HG02970 (cell line): ENCODE results near the gene SFI1.

ENCODE experiments used
- ATAC-seq: cut with Tn5 transposase; IDR thresholded peaks from one replicate; pipeline ENCODE4 v1.9.1; 2021; ENCODE audit warnings: mild to moderate bottlenecking, moderate library complexity, moderate number of reproducible peaks; ENCODE audit not compliant: unreplicated experiment, low FRiP score

SFI1 gene

DNA sequence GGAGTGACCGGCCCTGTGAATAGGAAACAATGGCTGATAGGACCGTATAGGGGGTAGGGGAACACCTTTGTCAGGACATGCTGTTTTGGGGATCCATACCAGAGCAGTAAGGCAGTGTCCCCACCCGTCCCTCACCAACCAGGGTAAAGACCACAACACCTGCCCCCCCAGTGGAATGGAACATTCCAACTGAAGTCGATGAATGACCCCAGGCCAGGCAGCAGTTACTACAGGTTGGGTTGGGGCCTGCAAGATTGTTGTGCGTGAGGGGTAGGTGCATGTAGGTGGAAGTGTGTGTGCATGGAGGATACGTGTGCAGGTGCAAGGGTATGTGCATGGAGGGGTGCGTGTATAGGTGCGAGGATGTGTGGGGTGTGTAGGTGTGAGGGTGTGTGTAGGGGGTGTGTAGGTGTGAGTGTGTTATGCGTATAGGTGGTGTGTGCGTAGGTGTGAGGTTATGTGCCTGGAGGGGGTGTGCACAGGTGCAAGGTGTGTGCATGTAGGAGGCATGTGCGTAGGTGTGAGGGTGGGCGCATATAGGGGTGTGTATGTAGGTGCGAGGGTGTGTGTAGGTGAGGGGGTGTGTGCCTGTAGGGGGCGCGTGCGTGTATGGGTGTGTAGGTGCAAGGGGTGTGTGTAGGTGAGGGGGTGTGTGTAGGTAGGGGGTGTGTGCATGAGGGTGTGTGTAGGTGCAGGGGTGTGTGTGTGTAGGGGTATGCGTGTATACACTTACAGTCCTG is 132.8 kb downstream of the SFI1 start:
- no peak for ATAC-seq

DNA sequence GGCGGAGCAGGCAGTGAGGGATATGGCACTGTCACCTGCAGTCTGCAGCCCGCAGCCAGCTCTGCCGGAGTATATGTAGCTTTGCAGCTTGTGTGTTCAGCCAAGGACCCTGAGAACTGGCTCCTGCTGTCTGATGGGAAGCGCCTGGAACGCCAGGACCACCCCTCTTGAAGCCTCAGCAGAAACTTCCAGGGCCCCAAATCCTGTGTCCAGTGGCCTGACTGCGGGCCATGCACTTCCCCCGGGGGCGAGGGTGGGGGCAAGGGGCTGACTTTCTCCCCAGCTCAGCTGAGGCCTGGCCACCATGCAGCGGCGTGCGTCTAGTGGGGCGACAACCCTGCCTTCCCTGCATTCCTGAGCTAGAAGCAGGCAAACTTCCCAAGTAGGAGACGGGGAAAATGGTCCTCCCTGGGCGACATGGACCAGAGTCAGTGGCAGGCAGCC is 133.4 kb downstream of the SFI1 start:
- ATAC-seq: no peak

DNA sequence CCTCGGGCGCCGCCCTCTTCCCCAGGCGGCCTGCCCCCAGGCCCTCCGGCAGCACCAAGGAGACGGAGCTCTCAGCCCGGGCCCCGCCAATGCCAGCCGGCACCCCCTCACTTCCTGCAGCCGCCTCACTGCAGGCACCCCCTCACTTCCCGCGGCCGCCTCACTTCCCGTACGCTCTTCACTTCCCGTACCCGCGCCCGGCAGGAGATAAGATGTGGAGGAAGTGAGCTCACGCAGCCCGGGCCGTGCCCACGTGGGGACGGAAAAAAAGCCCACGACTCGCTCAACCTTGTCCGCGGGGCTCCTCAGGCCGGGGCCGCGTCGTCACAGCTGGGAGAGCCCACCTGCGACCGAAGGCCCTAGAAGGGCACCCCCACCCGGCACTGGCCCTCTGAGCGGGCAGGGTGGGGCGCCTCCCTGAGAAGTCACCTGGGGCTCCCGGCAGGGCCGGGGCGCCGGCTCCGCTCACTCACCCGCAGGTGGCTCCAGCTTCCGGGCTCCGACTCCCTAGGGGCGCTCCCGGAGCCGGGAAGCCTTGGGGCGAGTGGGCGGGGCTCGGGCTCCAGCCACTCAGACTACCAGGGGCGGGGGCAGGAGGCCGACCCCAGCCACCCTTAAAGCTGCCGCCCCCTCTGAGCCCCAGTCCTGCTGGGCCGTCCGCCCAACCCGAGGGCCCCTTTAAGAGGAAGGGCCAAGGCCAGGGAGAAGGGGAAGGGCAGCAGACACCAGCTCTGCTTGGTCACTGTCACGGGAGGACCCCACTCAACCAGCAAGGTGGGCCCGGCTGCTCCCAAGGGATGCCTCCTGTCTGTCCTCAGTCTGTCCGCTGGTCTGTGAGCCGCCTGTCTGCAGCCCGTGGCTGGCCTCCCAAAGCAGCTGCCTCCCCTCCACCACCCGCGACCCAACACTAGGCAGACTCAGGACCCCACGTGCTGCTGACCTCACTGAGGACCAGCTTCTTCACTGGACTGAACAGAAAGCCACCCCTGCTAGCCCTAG is 134.3 kb downstream of the SFI1 start:
- ATAC-seq: peak; percentile 48

DNA sequence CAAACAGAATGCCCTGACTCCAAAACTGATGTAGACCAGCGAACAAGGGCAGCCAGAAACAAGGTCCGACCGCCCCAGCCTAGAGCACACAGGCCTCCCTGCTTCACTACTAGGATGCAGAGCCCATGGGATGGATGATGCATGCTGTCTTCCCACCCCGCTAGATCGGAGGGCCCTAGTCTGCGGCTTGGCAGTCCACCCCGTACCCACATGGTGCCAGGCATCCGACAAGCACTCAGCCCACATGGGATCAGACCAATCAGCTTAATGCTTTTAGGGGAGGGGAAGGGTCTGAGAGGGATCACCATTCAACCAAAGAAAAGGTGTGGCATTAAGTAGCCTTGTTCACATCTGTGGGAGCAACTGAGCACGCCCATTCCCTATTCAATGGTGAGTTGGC is 135.1 kb downstream of the SFI1 start:
- no peak for ATAC-seq

DNA sequence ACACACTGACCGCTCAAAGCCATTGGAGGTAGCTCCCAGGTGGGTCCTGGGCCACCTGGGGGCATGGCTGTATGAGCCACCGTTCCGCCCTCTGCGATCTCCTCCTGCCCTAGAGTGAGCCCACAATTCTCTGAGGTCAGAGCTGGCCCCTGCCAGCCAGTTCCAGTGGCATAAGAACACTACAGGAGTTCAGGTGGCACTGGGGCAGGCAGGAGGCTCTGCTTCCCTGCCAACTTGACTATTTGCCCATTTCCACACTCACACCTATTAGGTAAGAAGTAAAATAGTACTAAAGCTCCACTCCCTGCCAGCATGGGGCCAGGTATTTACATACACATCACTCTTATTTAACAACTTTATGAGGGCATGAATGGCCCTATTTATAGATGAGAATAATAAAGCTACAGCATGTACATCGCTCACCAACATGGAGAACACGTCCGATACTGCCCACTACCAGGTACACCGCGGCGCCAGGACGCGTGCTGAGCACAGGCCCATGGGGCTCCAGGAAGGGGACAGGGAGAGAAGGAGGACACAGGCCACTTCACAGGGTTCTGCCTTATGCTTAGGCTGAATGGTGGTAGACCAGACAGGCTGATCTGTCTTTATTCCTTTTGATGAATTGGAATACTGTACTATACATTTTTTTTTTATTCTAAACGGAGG is 139.4 kb downstream of the SFI1 start:
- no peak for ATAC-seq

DNA sequence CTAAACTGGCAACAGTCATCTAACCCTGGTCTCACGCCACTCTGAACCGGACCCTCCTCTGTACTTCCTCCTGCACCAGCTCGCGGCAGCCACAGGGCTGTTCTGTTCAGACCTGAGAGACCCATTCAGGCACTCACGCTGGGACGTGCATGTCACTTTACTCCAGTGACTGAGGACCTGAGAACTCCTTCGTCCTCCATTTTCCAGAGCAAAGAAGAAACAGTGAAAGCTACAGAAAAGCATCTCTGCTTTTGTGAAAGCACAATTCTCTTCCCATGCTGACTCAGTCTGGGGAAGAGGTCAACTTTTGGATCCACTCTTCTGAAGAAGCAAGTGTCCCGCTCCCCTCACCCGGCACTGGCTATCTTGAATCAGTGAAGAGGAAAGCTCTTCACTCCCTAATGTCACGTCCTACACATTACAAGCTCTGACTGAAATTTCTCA is 141.1 kb downstream of the SFI1 start:
- no peak for ATAC-seq

DNA sequence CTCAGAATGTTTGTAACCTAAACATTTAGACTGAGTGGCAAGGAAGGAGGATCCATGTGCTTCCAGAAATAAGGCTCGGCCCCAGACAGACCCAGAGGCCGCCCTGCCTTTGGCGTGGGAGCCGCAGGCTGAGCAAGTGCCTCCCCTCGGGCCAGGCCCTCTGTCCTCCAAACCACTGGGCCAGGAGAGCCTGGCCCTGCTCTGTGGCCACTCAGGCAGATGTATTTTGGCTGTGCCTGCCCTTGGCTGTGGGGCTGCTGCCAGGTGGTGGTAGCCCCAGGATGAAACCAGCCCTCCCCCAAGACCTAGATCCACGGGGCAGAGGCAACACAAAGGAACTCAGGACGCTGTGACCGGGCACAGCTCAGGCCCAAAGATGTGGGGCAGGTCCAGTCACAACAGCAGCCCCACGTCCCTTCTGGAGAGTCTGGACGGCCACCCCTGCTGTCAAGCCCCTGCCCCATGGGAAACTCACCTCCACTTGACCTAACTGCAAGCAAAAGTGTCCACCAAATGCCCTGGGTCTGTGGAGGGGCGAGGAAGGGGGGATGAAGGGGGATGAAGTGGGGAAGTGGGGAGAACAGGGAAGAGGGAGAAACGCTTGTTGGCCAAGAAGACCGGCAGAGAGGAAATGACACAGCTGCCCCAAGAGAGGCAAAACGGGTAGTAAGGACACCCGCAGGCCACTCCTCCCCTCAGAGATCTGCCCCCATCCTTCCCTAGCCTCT is 141.7 kb downstream of the SFI1 start:
- no peak for ATAC-seq

DNA sequence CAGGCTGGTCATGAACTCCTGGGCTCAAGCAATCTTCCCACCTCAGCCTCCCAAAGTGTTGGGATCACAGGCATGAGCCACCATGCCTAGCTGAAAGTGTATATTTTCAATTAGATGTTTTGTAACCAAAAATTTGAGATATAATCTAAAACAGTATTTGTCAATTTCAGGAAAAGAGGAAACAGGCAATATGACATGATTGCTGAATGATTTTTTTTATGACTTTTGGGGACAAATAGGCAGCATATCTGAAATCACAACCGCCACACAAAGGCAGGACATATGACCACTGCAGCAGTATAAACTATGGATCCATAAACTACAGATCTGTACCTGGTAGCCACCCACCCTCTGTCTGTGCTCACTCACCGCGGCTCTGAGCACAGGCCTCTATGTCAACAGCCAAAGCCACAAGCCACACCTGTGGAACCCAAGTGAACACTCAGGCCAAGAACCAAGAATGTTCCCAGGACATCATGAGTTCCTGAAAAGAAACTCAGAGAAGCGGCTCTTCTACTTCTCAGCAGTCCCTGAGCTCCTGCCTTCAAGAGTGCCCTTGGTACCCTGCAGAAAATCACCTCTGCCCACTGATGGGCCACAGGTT is 143.2 kb downstream of the SFI1 start:
- ATAC-seq: no peak

DNA sequence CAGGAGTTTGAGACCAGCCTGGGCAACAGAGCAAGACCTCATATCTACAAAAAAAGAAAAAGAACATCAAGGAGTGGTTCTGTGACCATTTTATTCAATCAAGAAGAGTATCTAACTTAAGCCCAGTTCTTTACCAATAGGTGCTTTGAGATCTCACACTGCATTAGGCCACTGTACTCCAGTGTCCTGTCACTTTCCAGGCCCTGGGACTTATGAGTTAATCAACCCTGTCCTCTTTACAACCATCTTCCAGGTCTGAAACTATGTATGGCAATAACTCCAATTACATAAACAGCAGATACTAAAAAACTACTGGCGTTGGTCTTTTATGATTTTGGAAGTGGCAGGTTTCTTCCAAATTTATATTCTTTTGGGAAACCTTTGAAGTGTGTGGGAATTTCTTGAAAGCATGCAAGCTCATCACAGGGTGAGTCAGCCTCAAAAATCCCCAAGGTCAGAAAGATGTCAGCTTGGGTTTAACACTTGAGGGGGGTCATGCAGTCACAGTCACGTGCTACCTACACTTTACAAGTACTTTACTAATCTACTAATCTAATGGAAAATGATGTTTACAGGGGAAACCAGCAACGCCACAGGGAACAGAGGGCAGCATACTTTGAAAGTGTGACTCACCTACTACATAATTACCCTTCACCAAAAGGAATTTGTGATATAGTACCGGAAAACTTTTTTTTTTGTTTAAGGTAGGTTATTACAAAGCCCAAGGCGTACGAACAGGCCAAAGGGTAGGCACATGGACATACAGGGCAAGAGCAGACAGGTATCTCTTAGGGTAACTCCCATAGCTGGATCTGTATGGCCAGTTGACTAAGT is 150.1 kb downstream of the SFI1 start:
- ATAC-seq: no peak

DNA sequence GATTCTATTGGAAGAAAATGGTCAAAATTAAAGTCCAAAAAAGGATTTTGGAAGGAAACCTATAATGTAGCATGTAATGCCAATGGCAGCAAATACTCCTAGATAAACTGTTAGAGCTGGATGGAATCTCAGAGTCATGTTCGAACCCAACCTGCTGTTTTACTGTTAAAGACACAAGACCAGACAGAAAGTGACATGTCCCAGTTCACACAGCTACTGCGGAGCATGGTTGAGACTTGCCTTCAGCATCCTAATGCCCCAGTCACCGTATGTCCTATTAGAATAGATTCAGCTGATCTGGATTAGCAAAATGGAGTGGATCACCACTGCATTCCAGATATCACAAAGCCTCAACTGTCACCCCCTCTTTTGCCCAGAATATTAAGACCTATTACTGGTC is 150.7 kb downstream of the SFI1 start:
- no peak for ATAC-seq

DNA sequence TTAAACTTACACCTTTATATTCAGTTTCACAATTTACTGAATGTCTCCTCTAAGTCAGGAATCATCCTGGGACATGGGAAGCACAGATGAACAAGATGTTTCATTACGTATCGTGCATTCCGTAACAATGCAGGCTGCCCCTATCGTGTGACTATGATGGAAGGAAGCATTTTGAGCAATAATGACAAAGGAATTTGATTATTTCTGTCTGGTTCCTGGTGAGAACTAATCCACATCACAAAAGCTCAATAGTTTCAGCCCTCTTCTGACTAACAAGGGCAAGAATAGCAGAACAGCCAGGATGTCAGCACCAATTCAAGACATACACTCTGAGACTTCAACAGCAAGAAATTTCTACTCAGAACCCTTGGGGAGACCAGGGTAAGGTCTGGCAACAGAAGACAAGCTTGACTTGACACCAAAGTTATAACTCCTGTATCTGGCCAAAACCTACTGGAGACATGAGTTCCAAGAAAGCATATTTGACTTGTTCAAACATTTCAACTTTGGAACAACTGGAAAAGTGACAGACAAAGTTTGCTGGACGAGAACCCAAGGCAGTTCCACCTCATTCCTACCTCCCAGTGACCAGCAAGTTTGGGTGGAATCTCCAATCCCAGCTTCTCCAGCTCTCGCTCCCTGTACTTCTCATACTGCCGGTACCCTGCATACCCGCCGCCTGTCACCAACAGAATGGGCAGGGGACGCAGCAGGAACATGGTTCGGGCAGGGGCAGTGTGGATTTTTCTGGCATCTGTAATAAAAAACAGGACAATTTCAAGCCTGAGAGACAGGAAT is 151.4 kb downstream of the SFI1 start:
- ATAC-seq: no peak

DNA sequence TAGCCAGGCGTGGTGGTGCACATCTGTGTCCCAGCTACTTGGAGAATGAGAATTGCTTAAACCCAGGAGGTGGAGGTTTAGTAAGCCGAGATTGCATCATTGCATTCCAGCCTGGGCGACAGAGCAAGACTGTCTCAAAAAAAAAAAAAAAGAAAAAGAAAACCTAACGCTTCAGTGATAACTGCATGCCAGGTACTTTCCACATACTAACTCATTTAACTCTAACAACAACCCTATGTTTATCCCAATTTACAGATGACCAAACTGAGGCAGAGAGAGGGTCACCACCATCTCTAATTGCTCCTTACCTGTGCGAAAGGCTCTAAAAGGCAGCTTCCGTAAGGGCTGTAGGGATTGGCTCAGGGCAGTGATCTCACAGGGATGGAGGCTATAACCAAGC is 154.1 kb downstream of the SFI1 start:
- no peak for ATAC-seq

DNA sequence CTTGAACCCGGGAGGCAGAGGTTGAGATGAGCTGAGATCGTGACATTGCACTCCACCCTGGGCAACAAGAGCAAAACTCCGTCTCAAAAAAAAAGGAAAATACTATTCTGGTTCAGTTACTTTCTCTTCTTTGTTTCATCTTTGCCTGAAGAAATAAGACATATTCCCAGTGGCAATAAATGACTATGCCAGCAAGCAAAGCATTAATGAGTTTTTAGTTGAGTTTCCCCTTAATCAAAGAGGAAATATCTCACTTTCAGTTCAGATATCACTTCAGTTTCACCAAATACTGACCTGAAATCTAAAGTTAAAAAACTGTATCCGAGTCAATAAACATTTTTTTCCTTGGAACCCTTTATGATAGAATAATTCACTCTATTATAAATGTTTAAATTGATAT is 155.3 kb downstream of the SFI1 start:
- no peak for ATAC-seq

DNA sequence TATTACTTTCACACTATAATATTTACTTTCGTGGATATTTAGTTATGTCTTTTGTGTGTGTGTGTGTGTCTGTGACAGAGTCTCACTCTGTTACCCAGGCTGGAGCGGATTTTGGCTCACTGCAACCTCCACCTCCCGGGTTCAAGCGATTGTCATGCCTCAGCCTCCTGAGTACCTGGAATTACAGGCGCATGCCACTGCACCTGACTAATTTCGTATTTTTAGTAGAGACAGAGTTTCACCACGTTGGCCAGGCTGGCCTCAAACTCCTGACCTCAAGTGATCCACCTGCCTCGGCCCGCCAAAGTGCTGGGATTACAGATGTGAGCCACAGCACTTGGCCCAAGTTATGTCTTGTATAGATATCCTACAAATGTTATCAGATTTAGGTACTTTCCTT is 155.8 kb downstream of the SFI1 start:
- no peak for ATAC-seq

DNA sequence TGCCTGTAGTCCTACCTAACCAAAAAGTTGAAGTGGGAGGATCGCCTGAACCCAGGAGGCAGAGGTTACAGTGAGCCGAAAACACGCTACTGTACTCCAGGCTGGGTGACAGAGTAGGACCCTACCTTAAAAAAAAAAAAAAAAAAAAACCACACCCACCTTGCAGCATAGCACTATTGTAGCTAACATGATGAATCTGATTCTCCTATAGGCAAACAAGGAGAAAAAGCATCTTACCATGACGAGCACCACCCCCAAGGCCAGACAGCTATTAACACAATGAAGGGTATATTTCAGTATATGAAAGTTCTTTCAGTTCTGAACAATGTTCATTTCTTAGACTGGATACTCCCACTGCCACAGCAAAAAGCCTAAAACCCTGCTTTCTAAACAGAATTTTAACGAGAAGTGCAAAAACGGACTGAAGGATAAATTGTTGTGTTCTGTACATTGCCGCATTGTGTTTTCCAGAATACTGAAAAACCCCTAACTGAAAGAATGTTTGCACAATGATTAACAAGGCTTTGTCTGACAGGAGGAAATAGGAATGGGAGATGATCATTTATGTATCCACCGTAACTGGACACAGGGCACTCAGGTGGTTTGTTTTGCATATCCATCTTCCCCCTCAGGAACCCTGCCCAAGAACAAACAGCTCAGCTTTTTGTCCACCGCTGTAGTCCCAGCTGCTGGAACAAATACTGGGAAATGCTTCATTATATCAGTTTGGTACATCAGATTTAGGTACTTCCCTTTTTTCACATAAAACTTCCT is 156.8 kb downstream of the SFI1 start:
- no peak for ATAC-seq

DNA sequence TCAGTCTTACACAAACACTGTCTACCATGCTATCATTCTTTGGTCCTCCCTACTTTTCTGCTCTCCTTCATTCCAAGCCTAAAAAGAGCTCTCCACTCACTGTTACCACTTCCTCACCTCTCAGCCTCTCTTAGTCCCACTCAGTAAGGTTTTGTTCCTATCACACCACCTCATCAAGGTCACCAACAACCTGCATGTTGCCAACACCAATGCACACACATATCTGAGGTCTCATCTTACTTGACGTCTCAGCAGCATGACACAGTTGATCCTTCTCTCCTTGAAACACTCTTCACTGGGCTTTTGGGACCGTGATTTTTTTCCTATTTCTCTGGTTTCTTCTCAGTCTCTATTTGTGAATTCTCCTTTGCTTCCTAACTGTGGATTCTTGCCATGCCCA is 157.6 kb downstream of the SFI1 start:
- ATAC-seq: no peak

DNA sequence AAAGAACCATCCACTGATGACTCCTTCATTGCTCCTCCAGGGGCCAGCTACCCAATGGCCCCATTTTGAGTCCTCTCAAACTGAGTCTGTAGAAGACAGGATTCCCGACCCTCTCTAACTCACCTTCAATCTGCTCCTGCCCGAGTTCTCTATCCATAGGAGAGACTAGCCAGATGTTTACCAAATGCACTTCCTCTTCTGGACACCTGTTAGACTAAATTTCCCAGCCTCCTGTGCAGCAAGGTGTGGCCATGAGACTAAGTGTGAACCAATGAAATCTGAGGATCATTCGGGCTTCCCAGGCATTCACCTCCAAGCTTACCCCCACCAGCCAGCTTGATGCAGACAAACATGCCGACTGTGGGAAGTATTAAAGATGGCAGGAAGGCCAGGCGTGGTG is 158.1 kb downstream of the SFI1 start:
- no peak for ATAC-seq

DNA sequence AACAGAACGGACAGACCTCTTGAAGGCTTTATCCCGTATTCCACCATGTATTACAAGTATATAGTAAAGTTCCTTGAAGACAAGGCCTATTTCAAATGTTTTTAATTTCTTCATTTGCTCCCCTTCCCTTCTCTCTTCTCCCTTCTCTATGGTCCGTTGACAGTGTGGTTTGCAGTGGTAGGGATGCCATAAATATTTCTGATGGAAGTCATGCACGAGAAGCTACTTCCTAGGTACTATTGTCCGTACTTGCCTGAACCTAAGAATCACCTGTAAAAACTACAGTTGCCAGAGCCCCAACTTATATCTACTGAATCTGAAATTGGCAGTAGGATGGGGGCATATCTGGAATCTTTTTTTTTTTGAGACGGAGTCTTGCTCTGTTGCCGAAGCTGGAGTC is 162.9 kb downstream of the SFI1 start:
- ATAC-seq: no peak
